Measurements from ENCODE around the gene SCNN1A. TPM values are rescaled to one million over a fixed set of nuclear protein-coding genes. Genes with fewer than 3 reads are reported as not detected.

SCNN1A gene
- total and polyA plus RNA-seq, 3 experiments from 2014 or later, result 0.49 to 0.93 (median 0.77) TPM

GRCh38 chr12:6382982-6383381 lies 7.6 kb upstream of the SCNN1A start:
- Mint-ChIP-seq H3K27me3 (peaks cover 11 to 30% of the 10 kb centered on the region in 2 donors), H3K4me3 (no peak overlapping the region), H3K4me1 (peaks cover 3% of the 10 kb centered on the region in 3 donors), H3K36me3 (no peaks in the 10 kb centered on the region), H3K9me3 (no peaks in the 10 kb centered on the region), H3K27ac (no peak overlapping the region)
- ChIA-PET CTCF (interaction anchor here (1.3 kb wide), 1 partner anchor 15 kb away, joined by 4 read pairs; no protein-coding TSS in a partner anchor), POLR2A (no interaction called here)
- Histone ChIP-seq H3K4me1 (ENCODE audit: insufficient read depth, low read length) (no peaks in the 10 kb centered on the region), H3K36me3 (ENCODE audit: insufficient read depth, low read length) (no peaks in the 10 kb centered on the region), H3K9me3 (ENCODE audit: low read length) (no peaks in the 10 kb centered on the region), H3K27ac (ENCODE audit: low read depth, low read length) (peak overlapping the region; percentile 59), H3K4me3 (ENCODE audit: low read length) (no peak overlapping the region), H3K27me3 (ENCODE audit: insufficient read depth, low read length, poor library complexity, severe bottlenecking) (peaks cover 16% of the 10 kb centered on the region)
- no peak for DNase-seq

- H3K27ac ChIP-seq (ENCODE audit: low read depth, low read length), result no peak overlapping the region
- Mint-ChIP-seq H3K27ac (no peak overlapping the region), H3K9me3 (no peaks in the 10 kb centered on the region), H3K36me3 (no peaks in the 10 kb centered on the region), H3K4me3 (no peak overlapping the region), H3K27me3 (peaks cover 11 to 30% of the 10 kb centered on the region in 2 donors), H3K4me1 (peaks cover 6 to 8% (median 7%) of the 10 kb centered on the region in 3 donors)
- H3K4me1 ChIP-seq (ENCODE audit: insufficient read depth, low read length), result peaks cover 4% of the 10 kb centered on the region
- peaks cover 16% of the 10 kb centered on the region for H3K27me3 ChIP-seq (ENCODE audit: insufficient read depth, low read length, poor library complexity, severe bottlenecking)
- DNase-seq, result no peak
- no peaks in the 10 kb centered on the region for H3K36me3 ChIP-seq (ENCODE audit: insufficient read depth, low read length)
- CTCF ChIA-PET, result no interaction called here
- no peaks in the 10 kb centered on the region for H3K9me3 ChIP-seq (ENCODE audit: low read length)
- no peak overlapping the region for H3K4me3 ChIP-seq (ENCODE audit: low read length)
- POLR2A ChIA-PET, result no interaction called here
Measured at GRCh38 chr12:6382371-6382770, 7.0 kb upstream of the SCNN1A start.

GRCh38 chr12:6380141-6381121 lies 5.1 kb upstream of the SCNN1A start:
- Mint-ChIP-seq H3K27ac (no peak overlapping the region), H3K4me3 (no peak overlapping the region), H3K27me3 (peaks cover 8 to 30% of the 10 kb centered on the region in 2 donors), H3K36me3 (no peaks in the 10 kb centered on the region), H3K9me3 (no peaks in the 10 kb centered on the region), H3K4me1 (peaks cover 19 to 26% (median 21%) of the 10 kb centered on the region in 3 donors)
- no peak overlapping the region for H3K27ac ChIP-seq (ENCODE audit: low read depth, low read length)
- H3K9me3 ChIP-seq (ENCODE audit: low read length), result no peaks in the 10 kb centered on the region
- no peaks in the 10 kb centered on the region for H3K36me3 ChIP-seq (ENCODE audit: insufficient read depth, low read length)
- peaks cover 16% of the 10 kb centered on the region for H3K27me3 ChIP-seq (ENCODE audit: insufficient read depth, low read length, poor library complexity, severe bottlenecking)
- no peak for DNase-seq
- H3K4me1 ChIP-seq (ENCODE audit: insufficient read depth, low read length), result peaks cover 20% of the 10 kb centered on the region
- H3K4me3 ChIP-seq (ENCODE audit: low read length), result no peak overlapping the region
- POLR2A ChIA-PET, result interaction anchor here (0.7 kb wide), 1 partner anchor 1865 kb away, joined by 5 read pairs; no protein-coding TSS in a partner anchor
- CTCF ChIA-PET, result interaction anchor here (1.3 kb wide), 1 partner anchor 57 kb away, joined by 5 read pairs; no protein-coding TSS in a partner anchor

GRCh38 chr12:6378709-6379472 lies 3.5 kb upstream of the SCNN1A start:
- CTCF ChIA-PET, result interaction anchor here (0.9 kb wide), 1 partner anchor 43 kb away, joined by 3 read pairs; no protein-coding TSS in a partner anchor
- peak overlapping the region in 1 of 8 donors; percentile 31 for H3K27ac Mint-ChIP-seq
- Histone ChIP-seq H3K4me3 (ENCODE audit: low read length) (no peak overlapping the region), H3K27me3 (ENCODE audit: insufficient read depth, low read length, poor library complexity, severe bottlenecking) (peaks cover 11% of the 10 kb centered on the region), H3K36me3 (ENCODE audit: insufficient read depth, low read length) (no peaks in the 10 kb centered on the region), H3K4me1 (ENCODE audit: insufficient read depth, low read length) (peaks cover 20% of the 10 kb centered on the region), H3K9me3 (ENCODE audit: low read length) (no peaks in the 10 kb centered on the region), H3K27ac (ENCODE audit: low read depth, low read length) (no peak overlapping the region)
- H3K4me3 Mint-ChIP-seq, result no peak overlapping the region
- H3K27me3 Mint-ChIP-seq, result peaks cover 8 to 30% of the 10 kb centered on the region in 2 donors
- H3K9me3 Mint-ChIP-seq, result no peaks in the 10 kb centered on the region
- no peaks in the 10 kb centered on the region for H3K36me3 Mint-ChIP-seq
- POLR2A ChIA-PET, result no interaction called here
- DNase-seq, result no peak
- H3K4me1 Mint-ChIP-seq, result peaks cover 19 to 26% (median 23%) of the 10 kb centered on the region in 3 donors

- Mint-ChIP-seq H3K27ac (peak overlapping the region in 1 of 8 donors; percentile 11), H3K4me1 (peaks cover 20 to 35% (median 23%) of the 10 kb centered on the region in 3 donors), H3K9me3 (no peaks in the 10 kb centered on the region), H3K4me3 (peak overlapping the region in 3 of 7 donors; percentile 56 to 69 (median 66)), H3K36me3 (no peaks in the 10 kb centered on the region), H3K27me3 (peaks cover 7 to 22% of the 10 kb centered on the region in 2 donors)
- H3K27me3 ChIP-seq (ENCODE audit: insufficient read depth, low read length, poor library complexity, severe bottlenecking), result peaks cover 2% of the 10 kb centered on the region
- no peak overlapping the region for H3K4me3 ChIP-seq (ENCODE audit: low read length)
- no peak for DNase-seq
- H3K9me3 ChIP-seq (ENCODE audit: low read length), result no peaks in the 10 kb centered on the region
- POLR2A ChIA-PET, result no interaction called here
- no peak overlapping the region for H3K27ac ChIP-seq (ENCODE audit: low read depth, low read length)
- no peaks in the 10 kb centered on the region for H3K36me3 ChIP-seq (ENCODE audit: insufficient read depth, low read length)
- peaks cover 20% of the 10 kb centered on the region for H3K4me1 ChIP-seq (ENCODE audit: insufficient read depth, low read length)
- CTCF ChIA-PET, result interaction anchor here (1.8 kb wide), 1 partner anchor 10 kb away, joined by 6 read pairs; no protein-coding TSS in a partner anchor
Measured at GRCh38 chr12:6377667-6377994, 2.3 kb upstream of the SCNN1A start.

- H3K36me3 Mint-ChIP-seq, result no peaks in the 10 kb centered on the region
- H3K4me1 Mint-ChIP-seq, result peaks cover 20 to 40% (median 29%) of the 10 kb centered on the region in 3 donors
- H3K9me3 Mint-ChIP-seq, result no peaks in the 10 kb centered on the region
- CTCF ChIA-PET, result interaction anchor here (1.8 kb wide), 1 partner anchor 9 kb away, joined by 6 read pairs; no protein-coding TSS in a partner anchor
- Histone ChIP-seq H3K36me3 (ENCODE audit: insufficient read depth, low read length) (no peaks in the 10 kb centered on the region), H3K9me3 (ENCODE audit: low read length) (no peaks in the 10 kb centered on the region), H3K27ac (ENCODE audit: low read depth, low read length) (no peak overlapping the region), H3K4me1 (ENCODE audit: insufficient read depth, low read length) (peaks cover 20% of the 10 kb centered on the region), H3K4me3 (ENCODE audit: low read length) (peak overlapping the region; percentile 17), H3K27me3 (ENCODE audit: insufficient read depth, low read length, poor library complexity, severe bottlenecking) (no peaks in the 10 kb centered on the region)
- H3K27me3 Mint-ChIP-seq, result peaks cover 7 to 16% of the 10 kb centered on the region in 2 donors
- peak overlapping the region in 6 of 8 donors; percentile 43 to 89 (median 73) for H3K27ac Mint-ChIP-seq
- POLR2A ChIA-PET, result no interaction called here
- peak in 2 of 5 donors; percentile 14 to 38 for DNase-seq
- H3K4me3 Mint-ChIP-seq, result peak overlapping the region; percentile 26 to 84 (median 56)
Measured at GRCh38 chr12:6376870-6377666, 1.7 kb upstream of the SCNN1A start.

GRCh38 chr12:6376079-6376869 lies 911 bp upstream of the SCNN1A start:
- Histone ChIP-seq H3K4me3 (ENCODE audit: low read length) (peak overlapping the region; percentile 17), H3K27me3 (ENCODE audit: insufficient read depth, low read length, poor library complexity, severe bottlenecking) (no peaks in the 10 kb centered on the region), H3K36me3 (ENCODE audit: insufficient read depth, low read length) (no peaks in the 10 kb centered on the region), H3K9me3 (ENCODE audit: low read length) (no peaks in the 10 kb centered on the region), H3K4me1 (ENCODE audit: insufficient read depth, low read length) (peaks cover 20% of the 10 kb centered on the region), H3K27ac (ENCODE audit: low read depth, low read length) (no peak overlapping the region)
- no peak for DNase-seq
- H3K36me3 Mint-ChIP-seq, result no peaks in the 10 kb centered on the region
- H3K9me3 Mint-ChIP-seq, result no peaks in the 10 kb centered on the region
- ChIA-PET POLR2A (no interaction called here), CTCF (no interaction called here)
- H3K4me3 Mint-ChIP-seq, result peak overlapping the region; percentile 26 to 84 (median 56)
- peak overlapping the region in 6 of 8 donors; percentile 48 to 96 (median 74) for H3K27ac Mint-ChIP-seq
- H3K27me3 Mint-ChIP-seq, result peaks cover 6 to 10% of the 10 kb centered on the region in 2 donors
- H3K4me1 Mint-ChIP-seq, result peaks cover 20 to 41% (median 29%) of the 10 kb centered on the region in 3 donors
